Natural killer cell (primary cell): ENCODE measurements around the gene MAD1L1. TPM values are rescaled to one million over a fixed set of nuclear protein-coding genes. Genes with fewer than 3 reads are reported as not detected.

Source experiments
- ATAC-seq, 3 donors: fragments of 150-1000 bp in 2 of 3; fragments of 200-7000 bp in 1 of 3; cut with Tn5 transposase; 1 replicate in 1 of 3; 2 replicates in 2 of 3; pipeline ENCODE4 v1.10.0; 2021; ENCODE audit warnings: mild to moderate bottlenecking in 2 of 3, moderate library complexity in 2 of 3
- DNase-seq, 2 donors: peaks; one replicate each; pipeline versions ENCODE4 v3.0.0 to v3.0.0-alpha.2; 2013 to 2021; ENCODE audit warnings: mixed read lengths in 1 of 2
- H3K27ac ChIP-seq: one replicate; pipeline ENCODE4 v1.5.1; 2013; ENCODE audit warnings: mild to moderate bottlenecking, low read length
- H3K27me3 ChIP-seq: one replicate; pipeline ENCODE4 v1.6.1; 2013; ENCODE audit warnings: low read length; ENCODE audit not compliant: control insufficient read depth, insufficient read depth
- H3K36me3 ChIP-seq: one replicate; pipeline ENCODE4 v1.6.1; 2013; ENCODE audit warnings: low read length; ENCODE audit not compliant: control insufficient read depth, insufficient read depth
- H3K4me1 ChIP-seq: one replicate; pipeline ENCODE4 v1.6.1; 2013; ENCODE audit warnings: low read length; ENCODE audit not compliant: control insufficient read depth, insufficient read depth
- H3K4me3 ChIP-seq: one replicate; pipeline ENCODE4 v1.5.1; 2013; ENCODE audit warnings: low read length
- H3K9me3 ChIP-seq: one replicate; pipeline ENCODE4 v1.6.1; 2013; ENCODE audit warnings: low read length; ENCODE audit not compliant: control insufficient read depth, insufficient read depth
- H3K27ac Mint-ChIP-seq, 2 donors: one replicate each; pipeline ENCODE4 v1.8.0; 2022; ENCODE audit warnings: mild to moderate bottlenecking in 2 of 2, mixed read lengths in 2 of 2, moderate library complexity in 1 of 2
- H3K27me3 Mint-ChIP-seq, 2 donors: one replicate each; pipeline ENCODE4 v1.8.0; 2022; ENCODE audit warnings: low read depth in 2 of 2, mixed read lengths in 2 of 2
- H3K36me3 Mint-ChIP-seq: one replicate; pipeline ENCODE4 v1.8.0; 2022; ENCODE audit warnings: mixed read lengths
- H3K4me1 Mint-ChIP-seq, 2 donors: one replicate each; pipeline ENCODE4 v1.8.0; 2022; ENCODE audit warnings: mixed read lengths in 2 of 2
- H3K4me3 Mint-ChIP-seq: one replicate; pipeline ENCODE4 v1.8.0; 2022; ENCODE audit warnings: mild to moderate bottlenecking, moderate library complexity, mixed read lengths
- H3K9me3 Mint-ChIP-seq, 2 donors: one replicate each; pipeline ENCODE4 v1.8.0; 2022; ENCODE audit warnings: mixed read lengths in 2 of 2
- CTCF ChIP-seq: fragments of 200-600 bp; IDR thresholded peaks from one replicate; pipeline ENCODE4 v1.8.0; 2022; ENCODE audit warnings: antibody characterized with exemption
- WGBS: methylation state at CpG from one replicate; pipeline ENCODE4 v1.1.7; 2013; ENCODE audit warnings: missing lambda C conversion rate; ENCODE audit not compliant: insufficient coverage; 5-methylcytosine and 5-hydroxymethylcytosine counted together
- intact Hi-C: fragments of 100-400 bp; cut with micrococcal nuclease; formaldehyde crosslinking; loops from one replicate; pipeline ENCODE4 v1.14.2; 2022
- total RNA-seq, 4 donors: library from RNA; stranded (reverse); fragments of 120-200 nt in 1 of 4; gene quantifications; one replicate each; pipeline versions ENCODE4 v1.2.3 to v1.2.4, GENCODE V29; 2013 to 2022

Gene MAD1L1
- total RNA-seq, 3 donors from 2014 or later (not counting 1 experiment from before 2014, with no cell fraction given): 53.6 to 81.2 (median 77.4) TPM

- H3K27me3 Mint-ChIP-seq: no peaks in the 10 kb centered on the region
- WGBS: 97% methylated on average over 30 of the region's 30 CpGs
- intact Hi-C loops: no loop called here
- Histone ChIP-seq H3K9me3 (no peaks in the 10 kb centered on the region), H3K36me3 (peaks cover 14% of the 10 kb centered on the region), H3K4me3 (no peak overlapping the region), H3K27me3 (no peaks in the 10 kb centered on the region), H3K4me1 (peaks cover 7% of the 10 kb centered on the region), H3K27ac (no peak overlapping the region)
- no peak for TF ChIP-seq CTCF
- no peak overlapping the region for H3K27ac Mint-ChIP-seq
- no peak overlapping the region for H3K4me3 Mint-ChIP-seq
- no peaks in the 10 kb centered on the region for H3K36me3 Mint-ChIP-seq
- no peaks in the 10 kb centered on the region for H3K9me3 Mint-ChIP-seq
- no peak for DNase-seq
- no peak for ATAC-seq
- H3K4me1 Mint-ChIP-seq: peaks cover 14 to 29% of the 10 kb centered on the region in 2 donors
These were observed 336.9 kb downstream of the MAD1L1 start for GRCh38 chr7:1895664-1896515.

- no peak for TF ChIP-seq CTCF
- H3K4me1 Mint-ChIP-seq: peaks cover 20 to 35% of the 10 kb centered on the region in 2 donors
- intact Hi-C loops: no loop called here
- H3K4me3 Mint-ChIP-seq: no peak overlapping the region
- 97% methylated on average over 15 of the region's 15 CpGs for WGBS
- DNase-seq (no peak), ATAC-seq (no peak)
- H3K27me3 Mint-ChIP-seq: no peaks in the 10 kb centered on the region
- H3K9me3 Mint-ChIP-seq: no peaks in the 10 kb centered on the region
- H3K27ac Mint-ChIP-seq: no peak overlapping the region
- Histone ChIP-seq H3K4me3 (no peak overlapping the region), H3K27ac (no peak overlapping the region), H3K36me3 (peaks cover 14% of the 10 kb centered on the region), H3K27me3 (no peaks in the 10 kb centered on the region), H3K4me1 (peaks cover 11% of the 10 kb centered on the region), H3K9me3 (no peaks in the 10 kb centered on the region)
- H3K36me3 Mint-ChIP-seq: no peaks in the 10 kb centered on the region
These were observed 337.7 kb downstream of the MAD1L1 start for GRCh38 chr7:1894906-1895663.

GRCh38 chr7:1894313-1894900 is 338.3 kb downstream of the MAD1L1 start:
- H3K9me3 Mint-ChIP-seq: no peaks in the 10 kb centered on the region
- H3K4me3 ChIP-seq: no peak overlapping the region
- no peaks in the 10 kb centered on the region for H3K27me3 Mint-ChIP-seq
- peaks cover 17 to 37% of the 10 kb centered on the region in 2 donors for H3K4me1 Mint-ChIP-seq
- no peak for DNase-seq
- H3K27ac Mint-ChIP-seq: no peak overlapping the region
- H3K4me1 ChIP-seq: peaks cover 18% of the 10 kb centered on the region
- H3K27ac ChIP-seq: no peak overlapping the region
- H3K36me3 ChIP-seq: peaks cover 14% of the 10 kb centered on the region
- no peak for ATAC-seq
- no peaks in the 10 kb centered on the region for H3K36me3 Mint-ChIP-seq
- no peaks in the 10 kb centered on the region for H3K27me3 ChIP-seq
- WGBS: 95% methylated on average over 9 of the region's 9 CpGs
- H3K9me3 ChIP-seq: no peaks in the 10 kb centered on the region
- intact Hi-C loops: no loop called here
- TF ChIP-seq CTCF: no peak
- H3K4me3 Mint-ChIP-seq: no peak overlapping the region
